Lower leg skin (tissue), 3 donors: ENCODE measurements around the gene OR6C4.

Source experiments
- CTCF ChIP-seq, 3 donors: fragments of 450-650 bp; IDR thresholded peaks; one replicate each; pipeline ENCODE4 v1.5.1; 2016; ENCODE audit warnings: antibody characterized with exemption in 3 of 3, mild to moderate bottlenecking in 3 of 3, moderate library complexity in 2 of 3
- POLR2A ChIP-seq, 2 donors: fragments of 450-650 bp; IDR thresholded peaks; one replicate each; pipeline ENCODE4 v1.6.1; 2016 to 2017; ENCODE audit warnings: antibody characterized with exemption in 2 of 2, mild to moderate bottlenecking in 1 of 2, moderate library complexity in 1 of 2

DNA sequence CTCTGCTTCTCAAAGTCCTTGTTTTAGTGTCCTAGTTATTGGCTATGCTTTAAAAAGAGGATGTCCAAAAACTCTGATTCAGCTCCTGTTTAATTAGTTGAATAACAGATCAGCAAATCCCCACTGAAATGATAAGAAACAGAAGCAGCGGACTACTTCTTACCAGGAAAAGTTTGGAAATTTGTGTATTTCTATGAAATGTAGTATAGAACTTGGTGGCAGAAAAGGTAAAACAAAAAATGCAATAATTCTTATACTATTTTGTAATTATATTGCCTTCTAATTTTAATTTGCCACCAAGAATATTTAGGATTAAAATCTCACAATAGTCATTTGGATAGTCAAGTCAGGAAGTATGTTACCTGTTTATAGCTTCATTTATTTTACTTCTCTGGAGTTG, 22.8 kb downstream of the OR6C4 start, which contains the start of gene OR2AP1:
- TF ChIP-seq CTCF (IDR thresholded peaks at IDR 0.05) = no peak
- TF ChIP-seq POLR2A (IDR thresholded peaks at IDR 0.05) = no peak
